Keratinocyte (primary cell): ENCODE results near the gene PLEKHM1. TPM values are rescaled to one million over a fixed set of nuclear protein-coding genes. Genes with fewer than 3 reads are reported as not detected.
"Not testable (repeated sequence)": the region's sequence is repeated elsewhere in the genome, so short reads cannot be mapped to it uniquely, and the experiment has no call there.

Source experiments
- DNase-seq: peaks from one replicate; pipeline ENCODE4 v3.0.0-alpha.2; 2011; ENCODE audit warnings: low read depth, missing footprints, low spot score
- FAIRE-seq: peaks from 2 replicates; lab custom pipeline; 2011; peaks lifted over from hg19 to GRCh38; lab: Jason Lieb, UNC
- H2AFZ ChIP-seq: 2 replicates; pipeline ENCODE4 v1.6.0; 2012; ENCODE audit warnings: low read length, control low read depth, inconsistent platforms; ENCODE audit not compliant: control insufficient read depth
- H3K27ac ChIP-seq: 2 replicates; pipeline ENCODE4 v1.5.1; 2011; ENCODE audit warnings: low read length; ENCODE audit not compliant: control insufficient read depth, insufficient read depth
- H3K27me3 ChIP-seq: 3 replicates; pipeline ENCODE4 v1.6.0; 2011; ENCODE audit warnings: low read length; ENCODE audit not compliant: control insufficient read depth, insufficient read depth; ENCODE audit errors: extremely low read depth
- H3K36me3 ChIP-seq, 2 experiments: 2 replicates in 1 of 2; 3 replicates in 1 of 2; pipeline ENCODE4 v1.5.1; 2011; ENCODE audit warnings: low read length in 2 of 2, mild to moderate bottlenecking in 1 of 2; ENCODE audit not compliant: control insufficient read depth in 2 of 2, insufficient read depth in 2 of 2; ENCODE audit errors: extremely low read depth in 1 of 2
- H3K4me1 ChIP-seq: 3 replicates; pipeline ENCODE4 v1.5.1; 2011; ENCODE audit warnings: low read length; ENCODE audit not compliant: control insufficient read depth, insufficient read depth; ENCODE audit errors: extremely low read depth
- H3K4me2 ChIP-seq: 3 replicates; pipeline ENCODE4 v1.6.0; 2011; ENCODE audit warnings: low read depth, low read length; ENCODE audit not compliant: control insufficient read depth, insufficient read depth; ENCODE audit errors: extremely low read depth
- H3K4me3 ChIP-seq, 3 experiments: fragments of 200-600 bp in 1 of 3; sonication (generic) in 1 of 3; 2 replicates in 2 of 3; 3 replicates in 1 of 3; pipeline ENCODE4 v1.5.1; 2011 to 2016; ENCODE audit warnings: low read length in 3 of 3, mild to moderate bottlenecking in 3 of 3, control low read depth in 2 of 3, inconsistent platforms in 1 of 3, low read depth in 1 of 3, mixed read lengths in 1 of 3, mixed run types in 1 of 3, moderate library complexity in 1 of 3; ENCODE audit not compliant: control insufficient read depth in 2 of 3, insufficient read depth in 2 of 3; ENCODE audit errors: extremely low read depth in 1 of 3
- H3K79me2 ChIP-seq: 2 replicates; pipeline ENCODE4 v1.6.0; 2012; ENCODE audit warnings: low read length; ENCODE audit not compliant: control insufficient read depth, insufficient read depth
- H3K9ac ChIP-seq: 3 replicates; pipeline ENCODE4 v1.6.0; 2011; ENCODE audit warnings: low read length; ENCODE audit not compliant: control insufficient read depth, insufficient read depth; ENCODE audit errors: extremely low read depth
- H3K9me1 ChIP-seq: 3 replicates; pipeline ENCODE4 v1.6.0; 2011; ENCODE audit warnings: low read length; ENCODE audit not compliant: control insufficient read depth, insufficient read depth; ENCODE audit errors: extremely low read depth
- H3K9me3 ChIP-seq: 2 replicates; pipeline ENCODE4 v1.5.1; 2012; ENCODE audit warnings: low read depth, low read length; ENCODE audit not compliant: control insufficient read depth
- H4K20me1 ChIP-seq: 3 replicates; pipeline ENCODE4 v1.6.0; 2011; ENCODE audit warnings: low read length; ENCODE audit not compliant: control insufficient read depth, insufficient read depth; ENCODE audit errors: extremely low read depth
- dilution Hi-C: fragments of 300-500 bp; cut with MboI; formaldehyde crosslinking; loops from one replicate; pipeline ENCODE4 v1.7.0; 2020; ENCODE audit warnings: low sequenced_read_pairs; ENCODE audit not compliant: extremely low pct_ligation_motif_present
- polyA plus RNA-seq, 5 experiments: library from polyadenylated mRNA; depleted of rRNA in 3 of 5; stranded (reverse) in 3 of 5; stranded (forward) in 1 of 5; unstranded in 1 of 5; fragments of >200 nt; gene quantifications; 1 replicate in 1 of 5; 2 replicates in 3 of 5; 3 replicates in 1 of 5; pipeline versions ENCODE4 v1.2.1 to v1.2.3, GENCODE V29; 2011 to 2012; ENCODE audit warnings: missing spikeins in 2 of 5, low read depth in 1 of 5, low replicate concordance in 1 of 5

PLEKHM1 gene
- polyA plus RNA-seq, 1 donor (not counting 4 experiments of a cell fraction or from before 2014, with no cell fraction given): 33.0 TPM

- H3K27ac ChIP-seq, FAIRE-seq: not testable (repeated sequence)
These were observed 10.7 kb upstream of the PLEKHM1 start for GRCh38 chr17:45501092-45501707.

GRCh38 chr17:45500478-45500877 lies 10.0 kb upstream of the PLEKHM1 start:
- H3K79me2 ChIP-seq, H3K27me3 ChIP-seq, H4K20me1 ChIP-seq, H2AFZ ChIP-seq, H3K9ac ChIP-seq, H3K4me1 ChIP-seq, H3K36me3 ChIP-seq, H3K4me2 ChIP-seq, dilution Hi-C loops, H3K9me3 ChIP-seq, H3K9me1 ChIP-seq, FAIRE-seq, H3K27ac ChIP-seq, H3K4me3 ChIP-seq, DNase-seq: not testable (repeated sequence)

More at GRCh38 chr17:45501092-45501707, 10.7 kb upstream of the PLEKHM1 start:
- H3K9ac ChIP-seq, H3K4me2 ChIP-seq, H2AFZ ChIP-seq, H3K79me2 ChIP-seq, DNase-seq, H4K20me1 ChIP-seq, H3K9me1 ChIP-seq, H3K4me1 ChIP-seq, dilution Hi-C loops, H3K36me3 ChIP-seq, H3K4me3 ChIP-seq, H3K27me3 ChIP-seq, H3K9me3 ChIP-seq: not testable (repeated sequence)

- H4K20me1 ChIP-seq, H3K9me3 ChIP-seq, H3K36me3 ChIP-seq, H3K9ac ChIP-seq, DNase-seq, H3K79me2 ChIP-seq, H3K27me3 ChIP-seq, H3K4me3 ChIP-seq, H2AFZ ChIP-seq, H3K9me1 ChIP-seq, H3K4me1 ChIP-seq, H3K27ac ChIP-seq, H3K4me2 ChIP-seq, FAIRE-seq, dilution Hi-C loops: not testable (repeated sequence)
These were observed 8.7 kb upstream of the PLEKHM1 start for GRCh38 chr17:45499208-45499607.

DNA sequence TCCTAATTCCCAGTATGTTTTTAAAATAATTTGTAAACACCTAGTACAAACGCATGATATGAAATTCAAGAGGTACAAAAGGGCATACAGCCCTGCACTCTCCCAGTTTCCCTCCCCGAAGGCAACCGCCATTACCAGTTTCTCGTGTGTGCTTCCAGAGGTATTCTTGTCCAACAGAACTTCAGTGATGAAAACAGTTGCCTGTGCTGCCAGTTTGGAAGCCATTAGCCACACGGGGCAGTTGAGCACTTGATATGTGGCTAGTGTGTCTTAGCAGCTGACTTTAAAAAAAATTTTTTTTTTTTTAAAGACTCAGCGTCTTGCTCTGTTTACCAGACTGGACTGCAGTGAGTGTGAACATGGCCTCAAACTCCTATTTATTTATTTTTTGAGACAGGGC lies 7.9 kb upstream of the PLEKHM1 start:
- not testable (repeated sequence) for FAIRE-seq

DNA sequence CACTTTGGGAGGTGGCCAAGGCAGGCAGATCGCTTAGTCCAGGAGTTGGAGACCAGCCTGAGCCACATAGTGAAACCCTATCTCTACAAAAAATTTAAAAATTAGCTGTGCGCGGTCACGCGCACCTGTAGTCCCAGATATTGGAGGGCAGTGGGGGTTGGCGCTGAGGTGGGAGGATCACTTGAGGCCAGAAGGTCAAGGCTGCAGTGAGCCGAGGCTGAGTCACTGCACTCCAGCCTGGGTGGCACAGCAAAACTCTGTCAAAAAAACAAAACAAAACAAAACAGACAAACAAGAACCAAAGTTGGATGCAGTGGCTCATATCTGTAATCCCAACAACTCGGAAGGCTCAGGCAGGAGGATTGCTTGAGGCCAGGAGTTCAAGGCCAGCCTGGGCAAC lies 6.9 kb upstream of the PLEKHM1 start:
- not testable (repeated sequence) for FAIRE-seq

More for the DNA sequence above, 7.9 kb upstream of the PLEKHM1 start:
- H3K4me2 ChIP-seq, H3K27ac ChIP-seq, DNase-seq, H3K9me1 ChIP-seq, H3K79me2 ChIP-seq, H3K36me3 ChIP-seq, H2AFZ ChIP-seq, dilution Hi-C loops, H3K9ac ChIP-seq, H3K9me3 ChIP-seq, H3K4me1 ChIP-seq, H4K20me1 ChIP-seq, H3K27me3 ChIP-seq, H3K4me3 ChIP-seq: not testable (repeated sequence)

More for the DNA sequence above, 6.9 kb upstream of the PLEKHM1 start:
- H3K4me3 ChIP-seq, H3K36me3 ChIP-seq, dilution Hi-C loops, H3K9ac ChIP-seq, H3K9me3 ChIP-seq, H3K4me2 ChIP-seq, H3K4me1 ChIP-seq, H3K27ac ChIP-seq, H2AFZ ChIP-seq, H4K20me1 ChIP-seq, H3K27me3 ChIP-seq, DNase-seq, H3K9me1 ChIP-seq, H3K79me2 ChIP-seq: not testable (repeated sequence)
